Measurements from ENCODE around the gene BCL6.

Gene BCL6

DNA sequence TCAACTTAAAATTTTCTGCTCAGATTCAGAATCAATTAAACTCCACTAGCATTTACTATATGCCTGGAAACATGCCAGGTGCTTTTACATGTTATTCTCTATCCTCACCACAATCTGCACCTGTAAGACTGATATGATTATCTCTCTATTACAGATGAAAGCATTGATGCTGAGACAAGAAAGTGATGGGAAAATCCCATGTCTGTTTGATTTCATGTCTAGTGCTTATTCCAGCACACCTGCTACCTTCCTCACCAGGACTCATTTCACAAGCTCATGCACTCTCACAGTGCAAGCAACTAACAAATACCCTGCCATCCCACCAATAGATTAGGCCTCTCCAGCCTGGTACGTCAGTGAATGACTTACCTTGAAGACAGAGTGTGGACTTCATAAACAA, 25.0 kb upstream of the BCL6 start:
- H3K9me3 Mint-ChIP-seq = no peaks in the 10 kb centered on the region
- H3K4me3 Mint-ChIP-seq = no peak overlapping the region
- peak overlapping the region; percentile 51 for H3K27ac Mint-ChIP-seq
- DNase-seq (ENCODE audit: low spot score in 2 of 2) (no peak), ATAC-seq (peak; percentile 70)
- H3K36me3 Mint-ChIP-seq = no peaks in the 10 kb centered on the region
- peaks cover 30% of the 10 kb centered on the region for H3K4me1 Mint-ChIP-seq

DNA sequence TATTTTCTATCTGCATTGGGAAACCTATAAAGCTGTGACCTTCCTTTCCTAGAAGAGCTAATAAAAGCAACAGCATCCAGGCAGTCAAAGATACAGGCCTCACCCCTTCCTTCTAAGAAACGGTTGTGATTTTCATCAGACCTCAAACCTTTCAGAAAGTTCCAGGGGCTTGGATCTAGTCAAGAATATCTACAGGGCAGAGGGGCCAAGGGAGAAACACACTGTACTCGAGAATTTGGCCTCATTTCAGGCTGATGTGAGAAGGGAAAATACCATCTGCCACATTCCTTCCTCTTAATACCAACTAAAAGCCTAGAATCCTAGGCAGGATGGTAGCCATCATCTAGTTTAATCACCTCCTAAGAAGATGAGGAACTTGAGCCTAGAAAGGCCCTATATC, 24.5 kb upstream of the BCL6 start:
- Mint-ChIP-seq H3K27ac (peak overlapping the region; percentile 51), H3K9me3 (no peaks in the 10 kb centered on the region), H3K4me1 (peaks cover 30% of the 10 kb centered on the region), H3K36me3 (no peaks in the 10 kb centered on the region), H3K4me3 (no peak overlapping the region)
- ATAC-seq (no peak), DNase-seq (ENCODE audit: low spot score in 2 of 2) (no peak)

DNA sequence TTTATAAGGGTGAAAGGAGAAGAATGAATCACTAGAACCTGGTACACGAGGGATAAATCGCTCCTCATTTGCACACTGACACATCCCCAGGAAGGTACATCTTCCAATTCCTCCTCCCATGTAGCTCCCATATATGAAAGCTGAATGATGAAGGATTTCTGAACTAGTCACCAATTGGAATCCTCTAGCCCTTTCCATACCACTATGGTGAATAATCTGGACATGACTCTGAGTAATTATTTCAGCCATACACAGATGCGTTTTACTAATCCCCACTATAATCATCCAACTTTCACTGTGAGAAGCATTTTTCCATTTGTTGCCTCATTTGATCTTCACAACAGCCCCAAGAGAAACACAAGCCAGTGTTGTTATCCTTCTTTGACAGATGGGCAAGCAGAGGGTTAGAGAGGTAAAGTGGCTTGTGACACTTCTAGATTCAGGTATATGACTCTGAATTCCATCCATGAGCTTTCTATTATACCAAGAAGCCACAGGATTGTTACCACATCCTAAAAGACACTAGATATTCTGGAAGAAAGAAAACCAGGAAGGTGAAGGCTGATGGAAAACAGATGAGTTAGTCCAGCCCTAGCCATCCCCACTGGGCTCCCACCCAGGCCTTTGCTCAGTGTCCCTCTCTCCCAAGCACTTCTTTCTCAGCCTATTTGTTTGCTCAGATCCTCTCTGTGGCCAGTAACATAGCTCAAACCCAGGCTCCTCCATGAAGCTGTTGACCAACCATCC, 22.2 kb upstream of the BCL6 start:
- no peak for DNase-seq (ENCODE audit: low spot score in 2 of 2)
- no peaks in the 10 kb centered on the region for H3K36me3 Mint-ChIP-seq
- H3K4me3 Mint-ChIP-seq = no peak overlapping the region
- no peak for ATAC-seq
- H3K9me3 Mint-ChIP-seq = no peaks in the 10 kb centered on the region
- peaks cover 23% of the 10 kb centered on the region for H3K4me1 Mint-ChIP-seq
- no peak overlapping the region for H3K27ac Mint-ChIP-seq

DNA sequence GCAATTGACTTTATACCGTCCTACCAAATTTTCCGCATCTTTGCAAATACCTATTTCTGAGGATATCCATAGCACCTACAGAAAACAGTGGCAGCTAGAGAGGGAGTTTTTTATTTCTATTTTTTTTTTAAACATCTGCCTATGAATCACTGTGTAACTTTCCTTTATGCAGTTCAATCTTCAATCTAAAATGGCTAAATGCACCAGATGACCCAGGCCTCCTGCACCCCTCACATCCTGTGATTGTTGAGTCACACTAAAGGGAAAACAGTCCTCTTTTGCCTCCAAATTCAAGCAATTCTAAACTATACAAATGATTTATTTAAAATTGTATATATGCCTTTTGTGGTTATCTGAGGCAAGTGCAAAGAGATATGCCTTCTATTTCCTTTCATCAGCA, 20.1 kb upstream of the BCL6 start:
- peak; percentile 45 for ATAC-seq
- no peak overlapping the region for H3K27ac Mint-ChIP-seq

DNA sequence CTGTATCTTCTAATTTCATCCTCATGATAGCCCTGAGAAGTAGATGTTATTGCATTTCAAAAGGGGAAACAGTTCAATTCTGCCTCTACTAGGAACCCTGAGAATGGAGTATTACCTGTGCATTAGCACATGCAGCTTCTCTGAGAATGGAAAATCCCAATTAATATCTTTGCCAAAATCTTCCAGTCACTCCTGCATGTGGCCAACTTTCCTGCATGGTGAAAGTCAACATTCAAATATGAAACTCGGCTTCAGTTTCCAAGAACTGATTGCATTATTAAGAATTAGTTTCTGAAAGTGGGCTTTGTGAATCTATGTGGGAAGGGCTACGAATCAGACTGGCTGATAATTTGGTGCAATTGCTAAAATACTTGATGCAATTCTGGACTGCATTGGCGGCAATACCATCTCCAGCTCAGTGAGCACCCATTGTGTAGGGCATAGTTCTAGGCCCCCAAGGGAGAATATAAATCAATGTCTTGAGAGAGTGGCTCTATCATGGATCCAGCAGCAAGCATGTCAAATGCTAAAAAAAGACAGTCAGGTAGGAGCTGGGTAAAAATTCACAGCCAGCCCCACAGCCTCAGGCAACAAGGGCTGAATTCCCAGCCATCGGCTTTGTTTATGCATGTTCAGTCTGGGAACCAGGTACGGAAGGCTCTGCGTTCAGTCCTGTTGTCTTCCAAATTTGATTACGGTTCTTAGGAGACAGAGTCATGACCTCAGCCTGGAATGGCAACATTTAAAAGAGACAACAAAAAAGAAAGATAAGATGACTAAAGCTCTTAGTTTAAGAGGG, 18.8 kb upstream of the BCL6 start:
- Mint-ChIP-seq H3K4me3 (no peak overlapping the region), H3K4me1 (peaks cover 6% of the 10 kb centered on the region), H3K9me3 (no peaks in the 10 kb centered on the region), H3K27ac (no peak overlapping the region), H3K36me3 (no peaks in the 10 kb centered on the region)
- no peak for ATAC-seq
- no peak for DNase-seq (ENCODE audit: low spot score in 2 of 2)

More for the DNA sequence above, 20.1 kb upstream of the BCL6 start:
- DNase-seq (ENCODE audit: low spot score in 2 of 2) = no peak
- Mint-ChIP-seq H3K4me3 (no peak overlapping the region), H3K4me1 (peaks cover 18% of the 10 kb centered on the region), H3K9me3 (no peaks in the 10 kb centered on the region), H3K36me3 (no peaks in the 10 kb centered on the region)

DNA sequence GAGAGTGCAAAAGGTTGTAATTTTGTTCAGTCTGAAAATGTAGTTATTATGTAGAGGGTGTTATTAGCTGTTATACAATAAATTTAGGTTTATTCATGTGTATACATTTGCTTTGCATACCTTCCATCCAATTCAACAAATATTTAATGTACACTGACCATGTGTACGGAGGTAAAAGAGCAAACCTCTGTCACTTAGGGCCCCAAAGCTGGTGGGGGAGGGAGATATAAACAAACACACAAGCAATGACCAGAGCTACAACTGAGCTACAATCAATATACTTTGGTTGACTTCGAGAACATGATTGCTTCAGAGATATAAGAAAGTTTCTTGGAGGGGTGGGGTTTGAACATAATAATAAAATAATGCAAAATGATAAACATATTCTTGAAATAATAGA, 17.5 kb upstream of the BCL6 start:
- no peaks in the 10 kb centered on the region for H3K9me3 Mint-ChIP-seq
- no peak for DNase-seq (ENCODE audit: low spot score in 2 of 2)
- H3K4me3 Mint-ChIP-seq = no peak overlapping the region
- no peaks in the 10 kb centered on the region for H3K36me3 Mint-ChIP-seq
- H3K27ac Mint-ChIP-seq = no peak overlapping the region
- no peaks in the 10 kb centered on the region for H3K4me1 Mint-ChIP-seq
- ATAC-seq = no peak

DNA sequence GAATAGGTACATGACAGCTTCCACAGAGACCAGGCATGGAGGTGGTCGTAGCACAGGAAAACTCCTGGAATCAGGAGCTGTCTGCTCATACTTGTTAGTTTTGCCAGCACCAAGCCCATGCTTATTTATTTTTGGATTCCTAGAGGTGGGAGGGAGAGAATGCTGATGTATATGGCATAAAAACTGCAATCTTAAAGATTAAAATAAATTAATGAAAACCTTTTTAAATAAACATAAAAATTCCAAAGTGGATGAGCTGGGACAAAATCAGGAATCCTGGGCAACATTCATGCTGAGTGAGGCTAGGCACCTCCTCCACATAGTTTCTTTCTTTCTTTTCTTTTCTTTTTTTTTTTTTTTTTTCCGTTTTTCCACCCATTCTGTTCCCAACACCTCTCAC, 14.3 kb upstream of the BCL6 start:
- ATAC-seq (no peak), DNase-seq (ENCODE audit: low spot score in 2 of 2) (no peak)
- H3K4me1 Mint-ChIP-seq = no peaks in the 10 kb centered on the region
- H3K36me3 Mint-ChIP-seq = no peaks in the 10 kb centered on the region
- no peaks in the 10 kb centered on the region for H3K9me3 Mint-ChIP-seq
- H3K27ac Mint-ChIP-seq = no peak overlapping the region
- no peak overlapping the region for H3K4me3 Mint-ChIP-seq

DNA sequence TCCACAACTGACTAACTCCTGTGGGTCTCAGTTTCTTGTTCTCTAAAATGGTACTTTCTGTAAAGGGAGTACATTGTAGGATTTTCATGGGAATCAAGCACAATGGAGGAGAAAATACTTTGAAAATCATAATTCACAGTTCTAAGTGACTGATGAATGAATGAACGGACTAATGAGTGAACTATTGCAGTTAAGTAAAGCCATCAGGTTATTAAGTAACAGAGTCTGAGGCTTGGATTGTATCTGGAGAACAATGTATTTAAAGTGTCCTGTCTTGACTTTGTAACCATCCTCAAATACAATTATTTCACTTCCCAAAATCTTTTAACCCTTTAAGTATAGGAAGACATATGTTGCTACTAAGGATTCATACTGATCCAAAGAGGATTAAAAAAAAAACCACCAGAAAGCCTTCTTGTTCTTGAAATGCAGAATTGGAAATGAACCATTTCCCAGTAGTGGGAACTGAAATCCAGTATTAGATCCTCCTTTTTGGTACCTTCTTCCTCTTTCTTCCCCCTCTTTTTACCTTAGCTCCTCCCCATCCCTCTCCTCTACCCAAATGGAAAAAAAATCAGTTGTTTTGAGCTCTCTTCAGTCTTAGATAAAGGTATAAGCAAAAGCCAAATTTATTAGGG, 13.2 kb upstream of the BCL6 start:
- ATAC-seq (no peak), DNase-seq (ENCODE audit: low spot score in 2 of 2) (no peak)
- Mint-ChIP-seq H3K36me3 (no peaks in the 10 kb centered on the region), H3K4me1 (no peaks in the 10 kb centered on the region), H3K4me3 (no peak overlapping the region), H3K27ac (no peak overlapping the region), H3K9me3 (no peaks in the 10 kb centered on the region)

DNA sequence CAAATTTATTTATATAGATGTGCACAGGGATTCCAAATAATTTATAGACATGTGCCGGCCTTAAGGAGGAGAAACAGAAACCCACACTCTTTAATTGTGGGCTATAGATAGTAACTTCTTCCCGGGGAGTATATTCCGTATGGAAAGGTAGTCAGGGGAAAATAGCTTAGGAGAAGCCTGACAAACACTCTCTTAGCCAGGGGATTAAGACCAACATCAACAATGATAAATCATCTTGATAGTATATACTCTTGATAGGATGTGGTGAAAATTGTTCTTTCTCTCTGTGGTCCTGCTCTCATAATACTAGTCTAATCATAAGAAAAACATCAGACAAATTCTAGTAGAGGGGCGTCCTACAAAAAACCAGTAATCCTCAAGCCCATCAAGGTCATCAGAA, 8.2 kb upstream of the BCL6 start:
- DNase-seq (ENCODE audit: low spot score in 2 of 2) (no peak), ATAC-seq (no peak)
- H3K4me3 Mint-ChIP-seq = no peak overlapping the region
- H3K4me1 Mint-ChIP-seq = peaks cover 4% of the 10 kb centered on the region
- no peaks in the 10 kb centered on the region for H3K9me3 Mint-ChIP-seq
- H3K27ac Mint-ChIP-seq = no peak overlapping the region
- H3K36me3 Mint-ChIP-seq = no peaks in the 10 kb centered on the region

DNA sequence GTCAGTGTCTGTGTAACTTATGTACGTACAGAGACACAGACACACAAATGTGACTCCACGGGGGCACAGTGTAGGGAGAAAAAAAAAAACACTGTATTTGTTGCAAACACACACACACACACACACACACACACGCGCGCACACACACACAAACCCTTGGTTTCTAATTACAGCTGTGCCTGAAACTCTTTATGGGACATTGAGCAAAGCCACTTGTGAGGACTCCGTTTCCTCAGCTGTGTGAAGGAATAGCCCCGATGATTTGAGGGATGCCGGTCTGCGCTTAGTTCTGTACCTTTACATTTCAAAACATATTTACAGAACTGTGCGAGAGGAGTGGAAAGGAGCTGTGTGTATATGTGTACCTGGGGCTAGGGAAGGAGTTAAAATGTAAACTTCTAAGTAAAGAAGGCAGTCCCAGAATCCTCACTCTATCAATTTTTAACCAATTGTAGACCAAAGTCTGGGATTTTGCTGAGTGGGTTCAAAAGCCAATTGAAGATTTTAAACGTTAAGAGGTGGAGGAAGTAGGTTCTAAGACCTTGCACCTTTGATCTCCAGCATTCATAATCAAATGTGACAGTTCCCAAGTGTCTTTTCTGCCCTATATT, 5.3 kb upstream of the BCL6 start:
- peaks cover 26% of the 10 kb centered on the region for H3K4me1 Mint-ChIP-seq
- H3K36me3 Mint-ChIP-seq = peaks cover 15% of the 10 kb centered on the region
- no peak for ATAC-seq
- H3K27ac Mint-ChIP-seq = peak overlapping the region; percentile 57
- H3K9me3 Mint-ChIP-seq = no peaks in the 10 kb centered on the region
- DNase-seq (ENCODE audit: low spot score in 2 of 2) = no peak
- H3K4me3 Mint-ChIP-seq = no peak overlapping the region

DNA sequence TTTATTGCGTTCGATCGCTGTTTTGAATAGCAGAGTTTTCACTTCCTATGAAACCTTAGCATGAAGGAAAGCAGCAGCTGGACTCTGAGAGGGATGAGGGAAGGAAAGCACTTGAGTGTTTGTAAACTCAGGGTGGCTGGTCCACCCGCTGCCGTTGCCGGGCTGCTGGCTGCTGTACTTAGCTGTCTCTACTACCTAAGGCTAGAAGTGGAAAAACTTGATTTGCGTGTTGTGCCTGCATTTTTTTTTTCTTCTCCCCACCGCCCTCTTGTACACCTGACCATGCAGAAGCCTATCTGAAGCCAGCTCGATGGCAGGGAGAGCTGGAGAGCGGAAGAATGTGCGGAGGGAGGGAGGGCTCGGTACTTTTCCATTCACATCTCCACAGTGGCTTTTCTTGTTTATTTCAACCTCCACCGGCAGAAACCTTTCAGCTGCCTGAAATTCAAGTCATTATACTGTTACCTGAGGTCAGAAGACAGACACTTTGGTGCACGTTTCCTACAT, 4.8 kb upstream of the BCL6 start:
- H3K27ac Mint-ChIP-seq = no peak overlapping the region
- peaks cover 30% of the 10 kb centered on the region for H3K4me1 Mint-ChIP-seq
- DNase-seq (ENCODE audit: low spot score in 2 of 2) (no peak), ATAC-seq (no peak)
- no peak overlapping the region for H3K4me3 Mint-ChIP-seq
- H3K9me3 Mint-ChIP-seq = no peaks in the 10 kb centered on the region
- H3K36me3 Mint-ChIP-seq = peaks cover 20% of the 10 kb centered on the region

DNA sequence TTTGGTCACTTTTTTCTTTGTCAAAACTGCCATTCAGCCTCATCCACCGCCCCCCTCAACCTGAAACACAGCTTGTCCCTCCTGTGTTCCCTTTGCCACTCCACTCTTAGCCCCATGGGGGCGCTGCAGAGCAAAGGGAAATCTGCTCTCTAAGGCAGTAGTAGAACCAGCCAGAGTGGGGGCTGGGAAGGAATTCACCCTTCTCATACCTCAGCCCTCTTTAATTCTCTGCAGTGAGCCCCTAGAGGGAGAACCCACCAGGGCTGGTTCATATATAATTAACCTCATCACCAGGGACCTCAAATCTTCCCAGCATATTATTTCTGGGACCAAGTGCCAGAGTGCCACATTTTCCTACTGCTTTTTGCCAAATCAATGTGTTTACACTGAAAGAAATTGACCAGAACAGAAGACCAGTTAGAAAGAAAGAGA, 2.8 kb upstream of the BCL6 start:
- Mint-ChIP-seq H3K4me1 (peaks cover 36% of the 10 kb centered on the region), H3K27ac (peak overlapping the region; percentile 69), H3K4me3 (peak overlapping the region; percentile 100), H3K36me3 (peaks cover 40% of the 10 kb centered on the region), H3K9me3 (no peaks in the 10 kb centered on the region)
- DNase-seq (ENCODE audit: low spot score in 2 of 2) (peak; percentile 90 to 97), ATAC-seq (peak; percentile 63)

DNA sequence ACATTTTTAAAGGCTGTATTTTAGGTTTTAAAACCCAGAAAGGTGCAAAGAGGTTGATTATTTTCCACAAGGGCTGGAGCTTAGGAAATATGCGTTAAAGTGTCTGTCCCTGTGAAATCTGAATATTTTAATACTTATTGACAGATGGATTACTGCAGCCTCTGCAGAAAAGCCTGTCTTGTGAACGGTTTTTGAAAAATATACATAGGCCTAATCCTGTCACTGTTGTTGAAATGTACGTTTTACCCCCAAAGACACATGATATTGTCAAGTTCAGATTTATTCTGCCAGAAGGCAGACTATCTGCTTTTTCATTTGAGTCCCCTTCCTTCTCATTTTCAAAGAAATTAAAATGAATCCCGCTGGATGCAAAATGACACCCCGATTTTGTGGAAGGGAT, 2.2 kb upstream of the BCL6 start:
- Mint-ChIP-seq H3K4me1 (peaks cover 36% of the 10 kb centered on the region), H3K36me3 (peaks cover 45% of the 10 kb centered on the region), H3K9me3 (no peaks in the 10 kb centered on the region), H3K27ac (peak overlapping the region; percentile 100), H3K4me3 (peak overlapping the region; percentile 100)
- ATAC-seq (no peak), DNase-seq (ENCODE audit: low spot score in 2 of 2) (no peak)

DNA sequence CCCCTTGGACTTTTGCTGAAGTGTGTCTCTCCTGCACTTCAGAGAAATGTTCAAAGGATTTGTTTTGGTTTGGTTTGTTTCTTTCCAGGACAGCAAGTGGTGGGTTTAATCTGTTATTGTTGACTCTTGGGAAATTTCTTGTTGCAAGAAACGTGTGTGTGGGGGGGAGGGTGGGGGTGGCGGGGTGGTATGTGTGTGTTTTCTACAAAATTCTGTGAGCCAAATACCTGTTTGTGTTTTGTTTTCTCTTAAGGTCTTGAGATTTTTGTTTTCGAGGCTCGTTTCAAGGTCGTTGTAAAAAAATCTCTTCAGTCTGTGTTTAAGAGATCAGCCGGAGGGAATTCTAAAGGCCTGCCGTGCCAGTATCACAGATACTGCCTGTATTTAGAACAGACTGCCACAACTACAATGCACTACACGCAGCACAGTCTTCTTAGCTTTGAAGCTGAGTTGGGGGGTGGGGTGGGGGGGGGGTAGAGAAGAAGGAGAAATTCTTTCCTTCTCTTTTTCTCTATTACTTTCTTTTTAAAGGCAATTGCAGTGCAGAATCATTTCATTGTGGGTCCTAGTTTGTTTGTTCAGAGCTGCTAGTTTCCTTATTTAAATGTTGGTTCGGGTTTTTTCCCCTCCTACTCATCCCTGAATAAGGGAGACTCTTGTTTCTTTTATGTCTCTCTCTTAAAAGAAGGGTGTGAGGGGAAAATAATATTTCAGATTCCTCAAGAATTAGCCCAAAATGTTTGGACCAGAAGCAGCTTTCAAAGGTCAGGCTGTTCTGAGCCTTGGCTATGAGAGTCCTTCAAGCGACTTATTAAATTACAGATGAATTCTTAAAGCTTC, 1.4 kb upstream of the BCL6 start:
- peaks cover 54% of the 10 kb centered on the region for H3K36me3 Mint-ChIP-seq
- H3K4me1 Mint-ChIP-seq = peaks cover 43% of the 10 kb centered on the region
- H3K4me3 Mint-ChIP-seq = peak overlapping the region; percentile 100
- H3K9me3 Mint-ChIP-seq = no peaks in the 10 kb centered on the region
- DNase-seq (ENCODE audit: low spot score in 2 of 2) (no peak), ATAC-seq (no peak)
- peak overlapping the region; percentile 100 for H3K27ac Mint-ChIP-seq
